A549 (cell line): ENCODE data around the gene CCL7. TPM values are rescaled to one million over a fixed set of nuclear protein-coding genes. Genes with fewer than 3 reads are reported as not detected.

ENCODE experiments used
- ATAC-seq, 2 experiments: fragments of 200-7000 bp in 1 of 2; fragments of >200 bp in 1 of 2; cut with Nextera tagmentation in 1 of 2; cut with Tn5 transposase in 1 of 2; 3 replicates each; pipeline versions ENCODE4 v1.8.0 to v1.9.1; 2018 to 2020; ENCODE audit warnings: mild to moderate bottlenecking in 1 of 2, moderate library complexity in 1 of 2
- CTCF ChIA-PET: fragments of 300-600 bp; sonication (Branson Sonifier 250); formaldehyde crosslinking; extraction: SDS; loops from one replicate; lab custom pipeline; 2021; ENCODE audit warnings: antibody characterized with exemption, inconsistent platforms; lab: Yijun Ruan, JAX
- POLR2A ChIA-PET: fragments of 350-600 bp; formaldehyde crosslinking; extraction: SDS; loops from one replicate; lab custom pipeline; 2021; ENCODE audit warnings: antibody characterized with exemption, inconsistent platforms; lab: Yijun Ruan, JAX
- DNase-seq, 2 experiments: peaks; one replicate each; pipeline versions ENCODE4 v3.0.0 to v3.0.0-alpha.2; 2011 to 2016; ENCODE audit warnings: low read depth in 1 of 2, low spot score in 1 of 2
- FAIRE-seq: peaks from 2 replicates; lab custom pipeline; 2011; peaks lifted over from hg19 to GRCh38; lab: Jason Lieb, UNC
- H3K27ac ChIP-seq, 2 experiments: fragments of >200 bp; sonication (Bioruptor Twin); formaldehyde crosslinking; 3 replicates each; pipeline ENCODE4 v1.5.1; 2016 to 2017
- H3K4me1 ChIP-seq: fragments of >200 bp; sonication (Bioruptor Twin); formaldehyde crosslinking; 3 replicates; pipeline ENCODE4 v1.6.1; 2016
- H3K4me2 ChIP-seq: fragments of >200 bp; sonication (Bioruptor Twin); formaldehyde crosslinking; 3 replicates; pipeline ENCODE4 v1.6.1; 2016
- H3K4me3 ChIP-seq: fragments of >200 bp; sonication (Bioruptor Twin); formaldehyde crosslinking; 3 replicates; pipeline ENCODE4 v1.5.1; 2016
- H3K9me3 ChIP-seq: fragments of >200 bp; sonication (Bioruptor Twin); formaldehyde crosslinking; 3 replicates; pipeline ENCODE4 v1.6.1; 2016
- BCL3 ChIP-seq: fragments of >200 bp; sonication (Bioruptor Twin); formaldehyde crosslinking; IDR thresholded peaks from 3 replicates; pipeline ENCODE4 v1.6.1; 2016
- BHLHE40 ChIP-seq: IDR thresholded peaks from 2 replicates; pipeline ENCODE4 v1.6.1; 2012; ENCODE audit warnings: low read depth, low read length, inconsistent platforms
- CBX2 ChIP-seq: fragments of 200-600 bp; sonication (generic); IDR thresholded peaks from 2 replicates; pipeline ENCODE4 v1.6.1; 2016; ENCODE audit warnings: low read depth, mild to moderate bottlenecking, borderline replicate concordance
- CBX8 ChIP-seq: fragments of 200-600 bp; sonication (generic); IDR thresholded peaks from 2 replicates; pipeline ENCODE4 v1.6.1; 2016
- CEBPB ChIP-seq, 2 experiments: fragments of >200 bp in 1 of 2; sonication (Bioruptor Twin) in 1 of 2; formaldehyde crosslinking in 1 of 2; IDR thresholded peaks; 2 replicates each; pipeline ENCODE4 v1.6.1; 2012 to 2016
- CHD4 ChIP-seq: fragments of 200-600 bp; sonication (generic); IDR thresholded peaks from 2 replicates; pipeline ENCODE4 v1.6.1; 2016; ENCODE audit warnings: antibody characterized with exemption, mild to moderate bottlenecking, borderline replicate concordance
- ESRRA ChIP-seq: fragments of 150-350 bp; IDR thresholded peaks from 2 replicates; pipeline ENCODE4 v1.6.1; 2014; ENCODE audit warnings: mild to moderate bottlenecking, low read length, borderline replicate concordance
- FOSL2 ChIP-seq, 2 experiments: fragments of 450-650 bp in 1 of 2; fragments of >200 bp in 1 of 2; sonication (Bioruptor Twin) in 1 of 2; formaldehyde crosslinking; IDR thresholded peaks; 2 replicates each; pipeline versions ENCODE4 v1.5.0 to v1.6.1; 2016 to 2020; ENCODE audit warnings: mild to moderate bottlenecking in 1 of 2, moderate library complexity in 1 of 2
- FOXS1 ChIP-seq: fragments of 250-450 bp; sonication (Bioruptor Pico); IDR thresholded peaks from 2 replicates; pipeline ENCODE4 v1.5.0; 2020; ENCODE audit warnings: mild to moderate bottlenecking, moderate library complexity
- HDAC2 ChIP-seq: fragments of 200-600 bp; sonication (generic); IDR thresholded peaks from 2 replicates; pipeline ENCODE4 v1.6.1; 2016
- HEYL ChIP-seq: fragments of 250-450 bp; sonication (Bioruptor Pico); IDR thresholded peaks from 2 replicates; pipeline ENCODE4 v1.8.0; 2021; ENCODE audit warnings: mild to moderate bottlenecking, moderate library complexity
- HMGXB4 ChIP-seq: fragments of 250-450 bp; sonication (Bioruptor Pico); IDR thresholded peaks from 2 replicates; pipeline ENCODE4 v1.5.0; 2021; ENCODE audit warnings: mild to moderate bottlenecking, moderate library complexity, borderline replicate concordance
- HOXB5 ChIP-seq: fragments of 250-450 bp; sonication (Bioruptor Pico); IDR thresholded peaks from 2 replicates; pipeline ENCODE4 v1.5.0; 2020; ENCODE audit warnings: mild to moderate bottlenecking, moderate library complexity
- NPAS2 ChIP-seq: fragments of 250-450 bp; sonication (Bioruptor Pico); IDR thresholded peaks from 2 replicates; pipeline ENCODE4 v1.8.0; 2022; ENCODE audit warnings: mild to moderate bottlenecking, moderate library complexity, borderline replicate concordance
- NR3C1 ChIP-seq: fragments of >200 bp; sonication (Bioruptor Twin); formaldehyde crosslinking; IDR thresholded peaks from 3 replicates; pipeline ENCODE4 v1.6.1; 2017
- POLR2A ChIP-seq: IDR thresholded peaks from 2 replicates; pipeline ENCODE4 v1.6.1; 2012; ENCODE audit warnings: mild to moderate bottlenecking, low read length
- POLR2AphosphoS2 ChIP-seq: conservative IDR thresholded peaks from 2 replicates; pipeline ENCODE4 v1.6.1; 2012; ENCODE audit warnings: low read length, improper control_type of control experiment, inconsistent platforms
- RARB ChIP-seq: fragments of 250-450 bp; sonication (Bioruptor Pico); IDR thresholded peaks from 2 replicates; pipeline ENCODE4 v1.8.0; 2021; ENCODE audit warnings: mild to moderate bottlenecking, moderate library complexity
- REST ChIP-seq: fragments of 200-600 bp; sonication (generic); IDR thresholded peaks from 2 replicates; pipeline ENCODE4 v1.6.1; 2016; ENCODE audit warnings: antibody characterized with exemption, mild to moderate bottlenecking, moderate library complexity
- SMC3 ChIP-seq: fragments of >200 bp; sonication (Bioruptor Twin); formaldehyde crosslinking; IDR thresholded peaks from 3 replicates; pipeline ENCODE4 v1.6.1; 2018; ENCODE audit warnings: inconsistent platforms
- TFCP2L1 ChIP-seq: fragments of 250-450 bp; sonication (Bioruptor Pico); IDR thresholded peaks from 2 replicates; pipeline ENCODE4 v1.5.0; 2021; ENCODE audit warnings: mild to moderate bottlenecking
- TP53 ChIP-seq: fragments of 250-450 bp; sonication (Bioruptor Pico); IDR thresholded peaks from 2 replicates; pipeline ENCODE4 v1.5.0; 2021; ENCODE audit warnings: mild to moderate bottlenecking, moderate library complexity
- ZC3H11A ChIP-seq: fragments of 450-650 bp; IDR thresholded peaks from 2 replicates; pipeline ENCODE4 v1.6.1; 2014; ENCODE audit warnings: antibody characterized with exemption, mild to moderate bottlenecking
- ZNF302 ChIP-seq: fragments of 250-450 bp; sonication (Bioruptor Pico); IDR thresholded peaks from 2 replicates; pipeline ENCODE4 v1.9.0; 2021; ENCODE audit warnings: inconsistent platforms, mild to moderate bottlenecking, moderate library complexity
- ZSCAN20 ChIP-seq: fragments of 250-450 bp; sonication (Bioruptor Pico); IDR thresholded peaks from 2 replicates; pipeline ENCODE4 v1.8.0; 2022; ENCODE audit warnings: mild to moderate bottlenecking, moderate library complexity
- WGBS: methylation state at CpG from one replicate; pipeline ENCODE4 v1.1.6; 2017; ENCODE audit errors: missing lambda C conversion rate; 5-methylcytosine and 5-hydroxymethylcytosine counted together
- polyA plus RNA-seq, 4 experiments: library from polyadenylated mRNA; depleted of rRNA in 3 of 4; stranded (reverse); fragments of >200 nt; fragmentation: RNase III in 1 of 4; extraction: RNeasy Plus Mini Kit Qiagen cat#74134 plus additional on column Dnase treatment in 1 of 4; gene quantifications; 2 replicates in 3 of 4; 3 replicates in 1 of 4; pipeline ENCODE4 v1.2.3, GENCODE V29; 2011 to 2017
- TF ChIP-seq, protein P1 (sequence below): fragments of >200 bp; sonication (Bioruptor Twin); formaldehyde crosslinking; IDR thresholded peaks from 2 replicates; pipeline ENCODE4 v1.6.1; 2016

Gene CCL7
- polyA plus RNA-seq, 2 of the 4 experiments (the other 2 are of a cell fraction) = 0.17 TPM; not detected in 1

DNA sequence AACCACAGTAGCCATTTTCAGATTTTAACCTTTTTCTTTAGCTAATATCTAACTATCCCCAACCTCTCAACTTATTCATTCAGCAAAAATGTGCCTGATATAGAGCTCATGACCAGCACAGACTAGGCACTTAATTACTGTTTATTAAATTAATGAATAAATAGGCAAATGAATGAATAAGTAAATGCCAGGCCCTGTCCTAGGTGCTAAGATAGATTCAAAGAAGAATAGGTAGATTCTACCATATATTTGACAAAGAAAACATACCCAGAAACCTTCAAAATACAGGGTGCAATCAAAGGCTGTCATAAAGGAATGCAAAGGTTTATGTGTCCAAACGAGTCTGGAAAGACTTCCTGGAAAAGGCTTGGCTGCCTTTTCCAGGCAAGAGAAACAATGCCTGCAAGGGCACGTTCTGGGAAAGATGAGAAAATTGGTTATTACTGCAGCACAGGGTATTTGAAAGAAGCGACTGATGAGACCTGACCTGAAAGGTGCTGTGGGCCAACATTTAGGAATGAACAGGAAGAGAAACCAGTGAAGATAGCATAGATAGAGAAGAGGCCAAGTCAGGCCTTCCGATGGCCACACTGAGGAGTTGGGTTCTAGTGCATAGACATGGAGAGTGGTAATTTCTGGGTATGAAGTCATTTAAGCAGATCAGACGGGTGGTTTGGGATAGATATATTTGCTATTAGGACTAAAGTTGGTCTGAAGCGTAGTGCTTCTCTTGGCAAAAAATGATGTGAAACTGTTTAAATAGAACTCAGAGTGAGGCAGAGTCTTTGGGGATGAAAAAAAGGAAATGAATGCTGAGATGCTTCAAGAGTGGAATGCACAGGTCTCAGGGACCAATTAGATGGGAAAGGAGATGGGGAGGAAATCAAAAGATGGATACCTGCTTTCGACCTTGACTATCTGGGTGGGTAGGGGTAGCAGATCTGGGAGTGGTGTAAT is 26.4 kb upstream of the CCL7 start:
- Histone ChIP-seq H3K27ac (no peak overlapping the region), H3K9me3 (no peaks in the 10 kb centered on the region)
- DNase-seq = no peak
- FAIRE-seq = no peak
- TF ChIP-seq ZC3H11A = no peak
- TF ChIP-seq HMGXB4 (CRISPR knock-in tag) = no peak
- no peak for TF ChIP-seq HDAC2
- no peak for TF ChIP-seq SMC3
- no peak for TF ChIP-seq HEYL (CRISPR knock-in tag)
- TF ChIP-seq FOXS1 (CRISPR knock-in tag) = no peak
- TF ChIP-seq, protein P1, sequence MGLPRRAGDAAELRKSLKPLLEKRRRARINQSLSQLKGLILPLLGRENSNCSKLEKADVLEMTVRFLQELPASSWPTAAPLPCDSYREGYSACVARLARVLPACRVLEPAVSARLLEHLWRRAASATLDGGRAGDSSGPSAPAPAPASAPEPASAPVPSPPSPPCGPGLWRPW = no peak
- TF ChIP-seq TFCP2L1 (CRISPR knock-in tag) = no peak
- TF ChIP-seq REST = no peak
- TF ChIP-seq NR3C1 = no peak
- no peak for TF ChIP-seq CEBPB (IDR thresholded peaks at IDR 0.05)
- no peak for TF ChIP-seq ZSCAN20 (CRISPR knock-in tag)
- no peak for TF ChIP-seq ZNF302
- no peak for TF ChIP-seq NPAS2 (CRISPR knock-in tag)
- no peak for TF ChIP-seq CBX8
- TF ChIP-seq TP53 = no peak
- no peak for TF ChIP-seq POLR2A
- TF ChIP-seq HOXB5 (CRISPR knock-in tag) = no peak
- TF ChIP-seq, all 56 proteins: peak for 0
- Histone ChIP-seq H3K4me1 (peaks cover 9% of the 10 kb centered on the region), H3K4me2 (no peak overlapping the region), H3K4me3 (no peak overlapping the region)
- ATAC-seq = no peak
- ChIA-PET POLR2A (no interaction called here), CTCF (interaction anchor here (1.0 kb wide), 2 partner anchors 43 to 118 kb away, joined by 3 to 4 read pairs; no protein-coding TSS in a partner anchor)
- WGBS = 65% methylated on average over 7 of the region's 7 CpGs

GRCh38 chr17:34245351-34245905 is 24.6 kb upstream of the CCL7 start:
- FAIRE-seq (no peak), DNase-seq (no peak), ATAC-seq (no peak)
- Histone ChIP-seq H3K4me1 (peaks cover 27% of the 10 kb centered on the region), H3K9me3 (no peaks in the 10 kb centered on the region), H3K27ac (no peak overlapping the region), H3K4me2 (no peak overlapping the region), H3K4me3 (no peak overlapping the region)
- ChIA-PET CTCF (interaction anchor here (0.6 kb wide), 1 partner anchor 74 kb away, joined by 3 read pairs; no protein-coding TSS in a partner anchor), POLR2A (no interaction called here)
- 80% methylated on average over 6 of the region's 6 CpGs for WGBS
- TF ChIP-seq ZNF302 (no peak), CHD4 (no peak), ESRRA (no peak), POLR2AphosphoS2 (no peak), BCL3 (no peak), RARB (CRISPR knock-in tag) (no peak), FOSL2 (IDR thresholded peaks at IDR 0.05) (no peak), FOSL2 (CRISPR knock-in tag; IDR thresholded peaks at IDR 0.05) (no peak), REST (no peak), BHLHE40 (no peak), CBX2 (no peak)
